ENCODE results near the gene NUDT21. TPM values are rescaled to one million over a fixed set of nuclear protein-coding genes. Genes with fewer than 3 reads are reported as not detected.
"Not testable (repeated sequence)": the region's sequence is repeated elsewhere in the genome, so short reads cannot be mapped to it uniquely, and the experiment has no call there.

The NUDT21 gene
- total RNA-seq, 1 donor: 58.6 TPM

DNA sequence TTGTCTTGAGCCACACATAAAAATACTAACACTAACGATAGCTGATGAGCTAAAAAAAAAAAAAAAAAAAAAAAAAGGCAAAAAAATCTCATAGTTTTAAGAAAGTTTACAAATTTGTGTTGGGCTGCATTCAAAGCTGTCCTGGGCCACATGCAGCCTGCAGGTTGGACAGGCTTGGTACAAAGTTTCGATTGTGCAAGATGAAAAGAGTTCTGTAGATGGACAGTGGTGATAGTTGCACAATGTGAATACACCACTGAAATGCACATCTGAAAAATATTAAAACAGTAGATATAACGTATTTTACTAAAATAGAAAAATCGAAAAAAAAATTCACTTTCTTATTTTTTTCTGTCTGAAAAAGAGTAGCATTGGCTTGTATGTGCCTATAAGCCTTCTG lies 68.7 kb downstream of the NUDT21 start:
- no peak for DNase-seq (ENCODE audit: insufficient read length, low spot score, missing footprints)
- peaks cover 5% of the 10 kb centered on the region for H3K4me1 ChIP-seq (ENCODE audit: insufficient read depth, low read length)
- H4K20me1 ChIP-seq (ENCODE audit: insufficient read depth, low read length): no peaks in the 10 kb centered on the region
- peaks cover 31% of the 10 kb centered on the region for H3K36me3 ChIP-seq (ENCODE audit: insufficient read depth, low read length)
- no peak overlapping the region for H3K4me3 ChIP-seq (ENCODE audit: insufficient read depth, low read length)
- H3K27ac ChIP-seq (ENCODE audit: low read depth, low read length): no peak overlapping the region
- H3K27me3 ChIP-seq (ENCODE audit: insufficient read depth, low read length): no peaks in the 10 kb centered on the region
- peaks cover 2% of the 10 kb centered on the region for H3K79me2 ChIP-seq (ENCODE audit: insufficient read depth, low read length)
- TF ChIP-seq, protein P1, sequence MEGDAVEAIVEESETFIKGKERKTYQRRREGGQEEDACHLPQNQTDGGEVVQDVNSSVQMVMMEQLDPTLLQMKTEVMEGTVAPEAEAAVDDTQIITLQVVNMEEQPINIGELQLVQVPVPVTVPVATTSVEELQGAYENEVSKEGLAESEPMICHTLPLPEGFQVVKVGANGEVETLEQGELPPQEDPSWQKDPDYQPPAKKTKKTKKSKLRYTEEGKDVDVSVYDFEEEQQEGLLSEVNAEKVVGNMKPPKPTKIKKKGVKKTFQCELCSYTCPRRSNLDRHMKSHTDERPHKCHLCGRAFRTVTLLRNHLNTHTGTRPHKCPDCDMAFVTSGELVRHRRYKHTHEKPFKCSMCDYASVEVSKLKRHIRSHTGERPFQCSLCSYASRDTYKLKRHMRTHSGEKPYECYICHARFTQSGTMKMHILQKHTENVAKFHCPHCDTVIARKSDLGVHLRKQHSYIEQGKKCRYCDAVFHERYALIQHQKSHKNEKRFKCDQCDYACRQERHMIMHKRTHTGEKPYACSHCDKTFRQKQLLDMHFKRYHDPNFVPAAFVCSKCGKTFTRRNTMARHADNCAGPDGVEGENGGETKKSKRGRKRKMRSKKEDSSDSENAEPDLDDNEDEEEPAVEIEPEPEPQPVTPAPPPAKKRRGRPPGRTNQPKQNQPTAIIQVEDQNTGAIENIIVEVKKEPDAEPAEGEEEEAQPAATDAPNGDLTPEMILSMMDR (IDR thresholded peaks at IDR 0.05; ENCODE audit: extremely low read depth, low read depth, low read length): no peak
- H2AFZ ChIP-seq (ENCODE audit: low read length): no peak overlapping the region
- H3K4me2 ChIP-seq (ENCODE audit: insufficient read depth, low read length): no peak overlapping the region
- H3K9me3 ChIP-seq (ENCODE audit: low read depth, low read length): peaks cover 2% of the 10 kb centered on the region

DNA sequence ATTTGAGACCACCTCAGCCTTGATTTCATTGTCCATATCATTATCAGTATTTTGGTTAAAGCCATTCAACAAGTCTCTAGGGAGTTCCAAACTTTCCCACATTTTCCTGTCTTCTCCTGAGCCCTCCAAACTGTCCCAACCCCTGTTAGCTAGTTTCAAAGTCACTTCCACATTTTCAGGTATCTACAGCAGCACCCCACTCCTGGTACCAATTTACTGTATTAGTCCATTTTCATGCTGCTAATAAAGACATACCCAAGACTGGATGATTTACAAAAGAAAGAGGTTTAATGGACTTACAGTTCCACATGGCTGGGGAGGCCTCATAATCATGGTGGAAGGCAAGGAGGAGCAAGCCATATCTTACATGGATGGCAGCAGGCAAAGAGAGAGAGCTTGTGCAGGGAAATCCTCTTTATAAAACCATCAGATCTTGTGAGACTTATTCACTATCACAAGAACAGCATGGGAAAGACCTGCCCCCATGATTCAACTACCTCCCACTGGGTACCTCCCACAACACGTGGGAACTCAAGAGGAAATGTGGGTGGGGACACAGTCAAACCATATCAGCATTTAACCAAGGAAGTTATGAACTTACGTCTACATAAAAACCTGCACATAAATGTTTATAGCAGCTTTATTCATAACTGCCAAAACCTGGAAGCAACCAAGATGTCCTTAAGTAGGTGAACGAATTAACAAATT lies 70.2 kb downstream of the NUDT21 start:
- Histone ChIP-seq H3K36me3 (ENCODE audit: insufficient read depth, low read length) (peaks cover 27% of the 10 kb centered on the region), H3K79me2 (ENCODE audit: insufficient read depth, low read length) (peaks cover 15% of the 10 kb centered on the region)
- H3K9me3 ChIP-seq (ENCODE audit: low read depth, low read length); H3K4me2 ChIP-seq (ENCODE audit: insufficient read depth, low read length); H3K27me3 ChIP-seq (ENCODE audit: insufficient read depth, low read length); H3K4me1 ChIP-seq (ENCODE audit: insufficient read depth, low read length); H3K27ac ChIP-seq (ENCODE audit: low read depth, low read length); DNase-seq (ENCODE audit: insufficient read length, low spot score, missing footprints); H4K20me1 ChIP-seq (ENCODE audit: insufficient read depth, low read length); H3K4me3 ChIP-seq (ENCODE audit: insufficient read depth, low read length); H2AFZ ChIP-seq (ENCODE audit: low read length): not testable (repeated sequence)

Other genes with a start within 250 kb of the NUDT21 start
- 279 and 339 TPM in 2 replicates for gene AMFR, start 25.8 kb downstream of the NUDT21 start, total RNA-seq
- gene OGFOD1, start 222 bp upstream of the NUDT21 start, total RNA-seq: 39.2 and 47.4 TPM in 2 replicates
- gene BBS2, start 68.7 kb upstream of the NUDT21 start, total RNA-seq: 62.2 and 77.5 TPM in 2 replicates
- gene MT4, start 113.7 kb upstream of the NUDT21 start, total RNA-seq: not detected in 2 replicates
- not detected in 2 replicates for gene MT3, start 138.2 kb upstream of the NUDT21 start, total RNA-seq
- gene MT2A, start 157.3 kb upstream of the NUDT21 start, total RNA-seq: 33.7 and 43.9 TPM in 2 replicates
- 105 and 119 TPM in 2 replicates for gene MT1E, start 174.4 kb upstream of the NUDT21 start, total RNA-seq
- 8.5 and 8.7 TPM in 2 replicates for gene MT1M, start 181.3 kb upstream of the NUDT21 start, total RNA-seq
- 0.59 TPM in 1 of 2 replicates, not detected in the other for gene MT1A, start 187.3 kb upstream of the NUDT21 start, total RNA-seq
- not detected in 2 replicates for gene MT1B, start 200.6 kb upstream of the NUDT21 start, total RNA-seq
- gene MT1F, start 206.6 kb upstream of the NUDT21 start, total RNA-seq: 2.1 and 3.3 TPM in 2 replicates
- gene MT1G, start 216.7 kb upstream of the NUDT21 start, total RNA-seq: not detected in 2 replicates
- not detected in 2 replicates for gene MT1H, start 218.5 kb upstream of the NUDT21 start, total RNA-seq
- 81.4 and 86.0 TPM in 2 replicates for gene MT1X, start 231.1 kb upstream of the NUDT21 start, total RNA-seq